MM.1S (cell line): Measurements from ENCODE around the gene PHAX.

ENCODE experiments used
- EZH2 ChIP-seq: fragments of 300-600 bp; sonication (generic); optimal IDR thresholded peaks from 2 replicates; pipeline ENCODE3; 2017; ENCODE audit warnings: low read depth, mild to moderate bottlenecking, antibody characterized with exemption, low read length, mixed read lengths
- EZH2phosphoT487 ChIP-seq: fragments of 300-600 bp; sonication (generic); IDR thresholded peaks from 2 replicates; pipeline ENCODE4 v1.6.1; 2018; ENCODE audit warnings: antibody characterized with exemption, low read length
- TF ChIP-seq, protein P1 (sequence below): fragments of 300-600 bp; sonication (generic); IDR thresholded peaks from 2 replicates; pipeline ENCODE4 v1.5.1; 2016; ENCODE audit warnings: antibody characterized with exemption, low read length, mixed read lengths

DNA sequence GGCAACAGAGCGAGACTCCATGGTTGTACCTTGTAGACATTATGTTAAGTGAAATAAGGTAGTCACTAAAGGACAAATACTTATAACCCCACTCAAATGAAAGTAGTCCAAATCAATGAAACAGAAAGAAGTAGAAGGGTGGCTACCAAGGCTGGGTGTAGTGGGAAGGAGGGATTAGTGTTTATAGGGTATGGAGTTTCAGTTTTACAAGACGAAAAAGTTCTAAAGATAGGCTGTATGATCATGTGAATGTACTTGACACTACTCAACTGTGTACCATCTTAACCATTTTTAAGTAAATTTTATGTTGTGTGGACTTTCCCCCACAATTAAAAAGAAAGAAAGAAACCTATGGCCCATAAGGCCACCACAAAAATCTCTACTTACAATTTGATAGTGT lies 37.9 kb upstream of the PHAX start:
- TF ChIP-seq, protein P1, sequence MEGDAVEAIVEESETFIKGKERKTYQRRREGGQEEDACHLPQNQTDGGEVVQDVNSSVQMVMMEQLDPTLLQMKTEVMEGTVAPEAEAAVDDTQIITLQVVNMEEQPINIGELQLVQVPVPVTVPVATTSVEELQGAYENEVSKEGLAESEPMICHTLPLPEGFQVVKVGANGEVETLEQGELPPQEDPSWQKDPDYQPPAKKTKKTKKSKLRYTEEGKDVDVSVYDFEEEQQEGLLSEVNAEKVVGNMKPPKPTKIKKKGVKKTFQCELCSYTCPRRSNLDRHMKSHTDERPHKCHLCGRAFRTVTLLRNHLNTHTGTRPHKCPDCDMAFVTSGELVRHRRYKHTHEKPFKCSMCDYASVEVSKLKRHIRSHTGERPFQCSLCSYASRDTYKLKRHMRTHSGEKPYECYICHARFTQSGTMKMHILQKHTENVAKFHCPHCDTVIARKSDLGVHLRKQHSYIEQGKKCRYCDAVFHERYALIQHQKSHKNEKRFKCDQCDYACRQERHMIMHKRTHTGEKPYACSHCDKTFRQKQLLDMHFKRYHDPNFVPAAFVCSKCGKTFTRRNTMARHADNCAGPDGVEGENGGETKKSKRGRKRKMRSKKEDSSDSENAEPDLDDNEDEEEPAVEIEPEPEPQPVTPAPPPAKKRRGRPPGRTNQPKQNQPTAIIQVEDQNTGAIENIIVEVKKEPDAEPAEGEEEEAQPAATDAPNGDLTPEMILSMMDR = no peak
- TF ChIP-seq EZH2phosphoT487 (no peak), EZH2 (no peak)
